Panc1 (cell line): ENCODE results near the gene CEP170B. TPM values are rescaled to one million over a fixed set of nuclear protein-coding genes. Genes with fewer than 3 reads are reported as not detected.
"Not testable (repeated sequence)": the region's sequence is repeated elsewhere in the genome, so short reads cannot be mapped to it uniquely, and the experiment has no call there.

Experiments
- ATAC-seq: fragments of 200-7000 bp; cut with Tn5 transposase; 2 replicates; pipeline ENCODE4 v1.9.1; 2020; ENCODE audit warnings: mild to moderate bottlenecking, moderate library complexity
- BruUV-seq: library from RNA; stranded (reverse); fragments of 400-500 nt; replicated peaks from 2 replicates; lab custom pipeline; 2021; lab: Mats Ljungman, UMichigan
- CTCF ChIA-PET: fragments of 300-600 bp; sonication (Branson Sonifier 250); formaldehyde crosslinking; loops from one replicate; lab custom pipeline; 2022; ENCODE audit warnings: antibody characterized with exemption; lab: Charles Lee
- POLR2A ChIA-PET: fragments of 300-600 bp; sonication (Branson Sonifier 250); formaldehyde crosslinking; loops from one replicate; lab custom pipeline; 2022; ENCODE audit warnings: antibody characterized with exemption; lab: Charles Lee
- DNase-seq: peaks from one replicate; pipeline ENCODE4 v3.0.0-alpha.2; 2010; ENCODE audit warnings: low read depth, low spot score
- H3K27ac ChIP-seq: 2 replicates; pipeline ENCODE4 v1.5.1; 2011; ENCODE audit warnings: mild to moderate bottlenecking, low read length, inconsistent platforms
- H3K27me3 ChIP-seq: fragments of 200-500 bp; sonication (Bioruptor generic); 2 replicates; pipeline ENCODE4 v1.6.0; 2014; ENCODE audit warnings: low read length, inconsistent platforms; ENCODE audit not compliant: control insufficient read depth, insufficient read depth
- H3K36me3 ChIP-seq: fragments of 200-500 bp; sonication (Bioruptor generic); 2 replicates; pipeline ENCODE4 v1.5.1; 2014; ENCODE audit warnings: inconsistent platforms, mild to moderate bottlenecking, low read length, moderate library complexity; ENCODE audit not compliant: control insufficient read depth, insufficient read depth
- H3K4me1 ChIP-seq: 2 replicates; pipeline ENCODE4 v1.5.1; 2011; ENCODE audit warnings: inconsistent platforms, mild to moderate bottlenecking, low read length, moderate library complexity; ENCODE audit not compliant: control insufficient read depth, insufficient read depth
- H3K4me3 ChIP-seq, 2 experiments: 2 replicates each; pipeline ENCODE4 v1.5.1; 2011 to 2012; ENCODE audit warnings: low read depth in 2 of 2, low read length in 2 of 2, mild to moderate bottlenecking in 2 of 2, inconsistent platforms in 1 of 2, moderate library complexity in 1 of 2
- H3K9me3 ChIP-seq: fragments of 200-500 bp; sonication (Bioruptor generic); 2 replicates; pipeline ENCODE4 v1.5.1; 2014; ENCODE audit warnings: low read depth, mild to moderate bottlenecking, inconsistent platforms, low read length, moderate library complexity; ENCODE audit not compliant: control insufficient read depth, insufficient read depth
- CTCF ChIP-seq: fragments of 450-650 bp; IDR thresholded peaks from 2 replicates; pipeline ENCODE4 v1.5.1; 2017; ENCODE audit warnings: mild to moderate bottlenecking
- POLR2AphosphoS5 ChIP-seq: IDR thresholded peaks from 2 replicates; pipeline ENCODE4 v1.6.1; 2012; ENCODE audit warnings: mild to moderate bottlenecking, low read depth, low read length, moderate library complexity
- REST ChIP-seq, 2 experiments: IDR thresholded peaks; 2 replicates each; pipeline ENCODE4 v1.6.1; 2011 to 2012; ENCODE audit warnings: low read depth in 2 of 2, control low read depth in 1 of 2, low read length in 1 of 2, mild to moderate bottlenecking in 1 of 2, moderate library complexity in 1 of 2; ENCODE audit not compliant: insufficient read depth in 1 of 2
- SIN3A ChIP-seq: IDR thresholded peaks from 2 replicates; pipeline ENCODE4 v1.6.1; 2012; ENCODE audit warnings: low read depth, mild to moderate bottlenecking, low read length, moderate library complexity, borderline replicate concordance; ENCODE audit not compliant: insufficient read depth
- TCF7L2 ChIP-seq: IDR thresholded peaks from 2 replicates; pipeline ENCODE4 v1.6.1; 2011; ENCODE audit warnings: mild to moderate bottlenecking, low read depth, low read length, inconsistent platforms
- in situ Hi-C: cut with HindIII; loops from 2 replicates; pipeline ENCODE4 v1.10.0; 2016; ENCODE audit warnings: low sequenced_read_pairs, low pct_unique_long_range_greater_than_20kb
- intact Hi-C: fragments of 100-400 bp; cut with micrococcal nuclease; formaldehyde crosslinking; loops from one replicate; pipeline ENCODE4 v1.10.0; 2022; ENCODE audit not compliant: unreplicated experiment
- total RNA-seq: library from RNA; stranded (reverse); gene quantifications from one replicate; pipeline ENCODE4 v1.2.1, GENCODE V29; 2021; ENCODE audit not compliant: unreplicated experiment

Gene CEP170B
- total RNA-seq, 1 experiment from 2014 or later: 17.8 TPM

GRCh38 chr14:104905579-104905933 lies 40.5 kb downstream of the CEP170B start:
- in situ Hi-C loops: not testable (repeated sequence)
- CTCF ChIA-PET: interaction anchor here (0.9 kb wide), 1 partner anchor 11 kb away, joined by 6 read pairs; no protein-coding TSS in a partner anchor

GRCh38 chr14:104908303-104908702 lies 43.2 kb downstream of the CEP170B start:
- TF ChIP-seq REST (IDR thresholded peaks at IDR 0.05; ENCODE audit: insufficient read depth in 1 of 2, low read depth in 2 of 2, low read length in 1 of 2) (no peak), TCF7L2 (no peak), CTCF (no peak), SIN3A (no peak), POLR2AphosphoS5 (no peak)
- CTCF ChIA-PET: no interaction called here
- no peak for DNase-seq

More at GRCh38 chr14:104905579-104905933, 40.5 kb downstream of the CEP170B start:
- DNase-seq, POLR2A ChIA-PET, BruUV-seq, H3K36me3 ChIP-seq, intact Hi-C loops, H3K4me1 ChIP-seq, H3K9me3 ChIP-seq, ATAC-seq, H3K4me3 ChIP-seq, H3K27ac ChIP-seq, H3K27me3 ChIP-seq: not testable (repeated sequence)

GRCh38 chr14:104912053-104912452 lies 47.0 kb downstream of the CEP170B start:
- CTCF ChIA-PET: no interaction called here
- in situ Hi-C loops (no loop called here), intact Hi-C loops (no loop called here)
- Histone ChIP-seq H3K9me3 (no peaks in the 10 kb centered on the region; the same call in 1 of the 2 replicates), H3K27ac (no peak overlapping the region), H3K4me1 (no peaks in the 10 kb centered on the region), H3K36me3 (no peaks in the 10 kb centered on the region), H3K4me3 (no peak overlapping the region), H3K27me3 (no peaks in the 10 kb centered on the region)
- no peak for ATAC-seq
- POLR2A ChIA-PET: no interaction called here
- BruUV-seq: no TSS peak
- DNase-seq: no peak
- TF ChIP-seq REST (IDR thresholded peaks at IDR 0.05; ENCODE audit: insufficient read depth in 1 of 2, low read depth in 2 of 2, low read length in 1 of 2) (no peak), POLR2AphosphoS5 (no peak), CTCF (no peak), SIN3A (no peak), TCF7L2 (no peak)

More at GRCh38 chr14:104908303-104908702, 43.2 kb downstream of the CEP170B start:
- in situ Hi-C loops (no loop called here), intact Hi-C loops (no loop called here)
- no TSS peak for BruUV-seq
- no peaks in the 10 kb centered on the region for H3K36me3 ChIP-seq
- no peaks in the 10 kb centered on the region for H3K4me1 ChIP-seq
- H3K27ac ChIP-seq: no peak overlapping the region
- no peaks in the 10 kb centered on the region for H3K27me3 ChIP-seq
- H3K4me3 ChIP-seq: no peak overlapping the region
- POLR2A ChIA-PET: no interaction called here
- no peaks in the 10 kb centered on the region; the same call in 1 of the 2 replicates for H3K9me3 ChIP-seq
- no peak for ATAC-seq
